HG03571 (cell line): ENCODE results near the gene SLC30A7.
"Not testable (repeated sequence)": the region's sequence is repeated elsewhere in the genome, so short reads cannot be mapped to it uniquely, and the experiment has no call there.

Source experiments
- ATAC-seq: cut with Tn5 transposase; IDR thresholded peaks from one replicate; pipeline ENCODE4 v1.9.1; 2021; ENCODE audit not compliant: unreplicated experiment

SLC30A7 gene, protein sequence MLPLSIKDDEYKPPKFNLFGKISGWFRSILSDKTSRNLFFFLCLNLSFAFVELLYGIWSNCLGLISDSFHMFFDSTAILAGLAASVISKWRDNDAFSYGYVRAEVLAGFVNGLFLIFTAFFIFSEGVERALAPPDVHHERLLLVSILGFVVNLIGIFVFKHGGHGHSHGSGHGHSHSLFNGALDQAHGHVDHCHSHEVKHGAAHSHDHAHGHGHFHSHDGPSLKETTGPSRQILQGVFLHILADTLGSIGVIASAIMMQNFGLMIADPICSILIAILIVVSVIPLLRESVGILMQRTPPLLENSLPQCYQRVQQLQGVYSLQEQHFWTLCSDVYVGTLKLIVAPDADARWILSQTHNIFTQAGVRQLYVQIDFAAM

GRCh38 chr1:100895540-100896480, at the start of gene SLC30A7:
Gene SLC30A7 (plus strand): TSS chr1:100896090. CDS start chr1:100896263, 173 bp downstream.
- peak; percentile 87 for ATAC-seq

- no peak for ATAC-seq
These were observed 48.4 kb upstream of the SLC30A7 start for GRCh38 chr1:100847361-100848082.

DNA sequence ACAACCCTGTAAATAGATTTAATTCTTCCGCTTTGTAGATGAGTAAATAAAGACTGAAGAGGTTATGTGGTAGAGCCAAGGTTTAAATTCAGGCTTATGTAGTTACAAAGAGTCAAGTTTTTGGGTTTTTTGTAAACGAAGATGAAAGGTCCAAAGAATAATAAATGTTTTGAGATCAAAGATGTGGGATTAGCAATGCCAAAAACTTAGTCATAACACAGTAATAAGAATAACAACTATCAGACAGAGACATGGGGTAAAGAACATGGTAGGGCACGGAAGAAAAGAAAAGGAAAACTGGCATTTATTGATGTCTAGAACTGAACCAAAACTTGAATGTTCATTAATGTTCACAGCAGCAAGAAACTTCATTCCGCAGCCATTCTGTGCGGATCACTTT, 44.2 kb upstream of the SLC30A7 start:
- ATAC-seq, result no peak

- no peak for ATAC-seq
These were observed 42.9 kb upstream of the SLC30A7 start for GRCh38 chr1:100852976-100853375.

DNA sequence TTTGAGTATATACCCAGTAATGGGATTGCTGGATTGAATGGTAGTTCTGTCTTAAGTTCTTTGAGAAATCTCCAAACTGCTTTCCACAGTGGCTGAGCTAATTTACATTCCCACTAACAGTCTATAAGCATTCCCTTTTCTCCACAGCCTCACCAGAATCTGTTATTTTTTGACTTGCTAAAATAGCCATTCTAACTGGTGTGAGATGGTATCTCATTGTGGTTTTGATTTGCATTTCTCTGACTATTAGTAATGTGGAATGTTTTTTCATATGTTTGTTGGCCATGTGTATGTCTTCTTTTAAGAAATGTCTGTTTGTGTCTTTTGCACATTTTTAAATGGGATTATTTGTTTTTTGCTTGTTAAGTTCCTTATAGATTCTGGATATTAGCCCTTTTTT, 40.8 kb upstream of the SLC30A7 start:
- ATAC-seq, result not testable (repeated sequence)

- ATAC-seq, result no peak
These were observed 35.4 kb upstream of the SLC30A7 start for GRCh38 chr1:100860397-100860991.

- no peak for ATAC-seq
These were observed 34.5 kb upstream of the SLC30A7 start for GRCh38 chr1:100861379-100861778.

DNA sequence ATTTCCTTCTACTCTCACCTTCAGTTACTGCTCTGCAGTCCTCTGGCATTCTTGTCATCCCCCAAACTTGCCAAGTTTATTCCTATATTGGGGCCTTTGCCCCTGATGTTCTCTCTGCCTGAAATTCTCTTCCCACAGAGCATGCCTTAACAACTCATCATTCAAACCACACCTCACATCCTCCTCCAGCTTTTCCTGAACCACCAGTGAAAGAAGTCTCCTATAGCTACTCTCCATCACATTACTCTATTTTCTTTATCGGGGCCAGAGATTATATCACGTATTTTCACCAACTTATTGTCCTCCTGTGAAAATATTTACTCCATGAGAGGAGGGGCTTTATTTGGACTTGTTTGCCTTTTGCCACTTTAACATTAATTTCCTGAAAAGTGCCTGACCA, 33.3 kb upstream of the SLC30A7 start:
- ATAC-seq, result no peak

- no peak for ATAC-seq
These were observed 29.6 kb upstream of the SLC30A7 start for GRCh38 chr1:100866041-100866900.

GRCh38 chr1:100866901-100867206, 29.0 kb upstream of the SLC30A7 start:
- no peak for ATAC-seq

DNA sequence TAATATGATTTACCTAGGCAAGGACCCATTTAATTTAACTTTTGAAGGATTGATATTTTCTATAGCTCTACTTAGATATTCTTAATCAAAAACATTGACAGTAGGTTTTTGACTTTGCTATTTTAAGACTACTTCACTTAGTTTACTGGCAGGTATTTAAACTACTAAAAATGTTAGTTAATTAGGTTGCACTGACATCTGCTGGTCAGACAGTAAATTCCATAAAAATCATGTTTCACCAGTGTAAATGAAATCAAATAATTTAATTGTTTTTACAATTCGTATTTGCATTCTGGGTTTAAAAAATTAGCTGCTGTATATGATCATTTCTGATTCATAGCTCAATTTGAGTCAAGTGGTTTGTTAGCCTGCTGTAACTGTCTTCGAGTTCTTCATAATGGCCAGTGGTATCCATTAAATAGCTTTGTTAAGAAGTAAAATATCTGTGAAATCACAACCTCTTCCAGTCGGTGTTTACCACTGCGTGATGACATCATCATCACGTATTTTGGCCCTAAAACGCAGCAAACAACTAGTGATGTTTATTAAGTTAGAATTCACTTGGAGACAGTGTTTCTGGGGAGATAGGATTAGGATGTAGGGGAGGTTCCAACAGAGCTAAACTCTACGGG, 27.4 kb upstream of the SLC30A7 start:
- ATAC-seq, result no peak

- ATAC-seq, result no peak
These were observed 25.9 kb upstream of the SLC30A7 start for GRCh38 chr1:100869996-100870395.

- no peak for ATAC-seq
These were observed 21.5 kb upstream of the SLC30A7 start for GRCh38 chr1:100874433-100874832.

DNA sequence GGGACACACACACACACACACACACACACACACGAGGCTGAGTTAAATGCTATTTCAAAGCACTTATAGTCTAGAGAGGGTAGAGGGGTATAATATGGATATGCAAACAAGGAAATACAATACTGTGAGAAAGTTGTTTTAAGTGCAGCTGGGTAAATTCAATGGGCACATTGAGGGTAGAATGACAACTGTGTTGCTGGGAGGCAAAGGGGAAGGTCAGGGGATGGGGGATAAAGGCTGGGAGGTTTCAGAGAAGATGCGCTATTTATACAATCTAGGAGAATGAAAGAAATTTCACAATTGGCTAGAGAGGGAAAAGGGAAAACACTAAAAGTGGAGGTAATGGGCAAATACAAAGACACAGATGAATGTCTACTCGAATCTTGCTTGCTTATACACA, 20.7 kb upstream of the SLC30A7 start:
- ATAC-seq, result no peak

DNA sequence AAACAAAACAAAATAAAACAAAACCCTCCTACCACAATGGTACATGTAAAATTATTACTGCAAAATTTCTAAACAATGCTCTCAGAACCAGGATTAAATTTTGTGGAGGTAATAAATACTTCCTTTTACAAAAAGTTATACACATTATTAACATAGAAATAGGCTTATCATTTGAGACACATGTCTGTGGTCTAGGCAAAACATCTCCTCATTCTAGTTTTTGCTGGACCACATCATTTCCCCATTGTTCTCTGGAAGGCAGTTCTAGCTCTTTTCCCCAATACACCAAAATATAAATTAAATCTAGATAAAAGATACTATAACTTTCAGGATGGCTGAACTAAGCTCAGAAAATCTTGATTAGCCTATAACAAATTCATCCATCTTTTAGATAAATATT, 19.6 kb upstream of the SLC30A7 start:
- no peak for ATAC-seq

- no peak for ATAC-seq
These were observed 16.5 kb upstream of the SLC30A7 start for GRCh38 chr1:100879422-100879821.

- ATAC-seq, result no peak
These were observed 14.2 kb upstream of the SLC30A7 start for GRCh38 chr1:100881687-100882086.

DNA sequence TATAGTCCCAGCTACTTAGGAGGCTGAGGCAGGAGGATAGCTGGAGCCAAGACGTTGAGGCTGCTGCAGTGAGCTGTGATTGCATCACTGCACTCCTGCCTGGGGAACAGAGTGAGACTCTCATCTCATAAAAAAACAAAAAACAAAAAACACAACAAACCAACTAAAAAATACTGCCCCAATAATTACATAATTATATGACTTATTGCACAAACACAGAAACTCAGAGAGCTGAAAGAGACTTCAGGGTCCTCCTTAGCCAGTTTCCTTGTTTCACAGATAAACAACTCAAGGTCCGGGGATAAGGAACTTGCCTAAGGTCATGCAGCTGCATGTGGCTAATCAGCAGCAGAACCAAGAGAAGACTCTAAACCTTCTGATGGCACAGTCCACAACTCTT, 13.2 kb upstream of the SLC30A7 start:
- no peak for ATAC-seq

DNA sequence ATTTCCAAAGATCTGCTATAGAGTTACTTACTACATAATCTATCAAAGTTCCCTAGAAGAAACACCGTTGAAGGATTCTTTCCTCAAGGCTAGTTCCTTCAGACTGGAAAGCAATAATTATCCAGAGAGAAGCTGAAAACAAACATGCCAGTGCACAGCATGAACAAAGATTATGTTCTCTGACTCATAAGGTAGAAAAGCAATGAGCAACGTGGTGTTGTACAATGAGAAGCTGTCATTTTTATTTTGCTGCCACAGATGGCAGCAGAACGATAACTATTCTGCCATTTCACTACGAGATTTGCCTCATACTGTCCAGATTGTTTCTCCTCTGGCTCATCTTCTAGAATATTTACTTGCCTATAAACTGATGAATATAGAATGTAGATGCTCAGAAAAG, 11.9 kb upstream of the SLC30A7 start:
- ATAC-seq, result no peak

DNA sequence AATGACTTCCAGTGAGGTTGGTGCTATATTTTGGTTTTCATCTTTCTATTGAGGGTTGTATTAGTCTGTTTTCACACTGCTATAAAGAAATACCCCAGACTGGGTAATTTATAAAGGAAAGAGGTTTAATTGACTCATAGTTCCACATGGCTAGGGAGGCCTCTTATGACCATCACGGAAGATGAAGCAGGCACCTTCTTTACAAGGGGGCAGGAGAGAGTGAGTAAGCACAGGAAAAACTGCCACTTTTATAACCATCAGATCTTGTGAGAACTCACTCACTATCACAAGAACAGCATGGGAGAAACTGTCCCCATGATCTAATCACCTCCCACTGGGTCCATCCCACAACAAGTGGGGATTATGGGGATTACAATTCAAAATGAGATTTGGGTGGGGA, 6.9 kb upstream of the SLC30A7 start:
- not testable (repeated sequence) for ATAC-seq
